B cell (primary cell): Measurements from ENCODE around the gene MPDU1. TPM values are rescaled to one million over a fixed set of nuclear protein-coding genes. Genes with fewer than 3 reads are reported as not detected.
A peak's percentile ranks its signal among the peaks of the same experiment; 100 is the strongest.

ENCODE experiments used
- ATAC-seq: fragments of 200-7000 bp; cut with Tn5 transposase; one replicate; pipeline ENCODE4 v1.10.0; 2021; ENCODE audit warnings: low read depth, mild to moderate bottlenecking, moderate number of reproducible peaks, moderate library complexity
- CTCF ChIA-PET: fragments of 350-600 bp; sonication (Branson Sonifier 250); formaldehyde crosslinking; loops from one replicate; lab custom pipeline; 2021; ENCODE audit warnings: antibody characterized with exemption, inconsistent platforms; lab: Charles Lee
- POLR2A ChIA-PET: fragments of 350-600 bp; sonication (Branson Sonifier 250); formaldehyde crosslinking; loops from one replicate; lab custom pipeline; 2021; ENCODE audit warnings: antibody characterized with exemption; lab: Charles Lee
- DNase-seq: peaks from one replicate; pipeline ENCODE4 v3.0.0; 2013
- H2AFZ ChIP-seq: 2 replicates; pipeline ENCODE4 v1.6.1; 2012; ENCODE audit warnings: mild to moderate bottlenecking, low read depth, low read length; ENCODE audit not compliant: insufficient read depth, poor library complexity, severe bottlenecking
- H3K27ac ChIP-seq, 2 donors: 1 replicate in 1 of 2; 2 replicates in 1 of 2; pipeline ENCODE4 v1.5.1; 2012 to 2013; ENCODE audit warnings: low read length in 2 of 2, mild to moderate bottlenecking in 2 of 2, moderate library complexity in 1 of 2
- H3K27me3 ChIP-seq, 4 experiments: fragments of 200-600 bp in 1 of 4; sonication (generic) in 1 of 4; replicated peaks in 1 of 4; 1 replicate in 2 of 4; 2 replicates in 2 of 4; pipeline versions ENCODE4 v1.6.1 to v1.7.0; 2013 to 2016; ENCODE audit warnings: low read length in 3 of 4, mild to moderate bottlenecking in 2 of 4, mixed read lengths in 1 of 4, moderate library complexity in 1 of 4; ENCODE audit not compliant: insufficient read depth in 4 of 4, control insufficient read depth in 3 of 4; ENCODE audit errors: control extremely low read depth in 1 of 4
- H3K36me3 ChIP-seq, 2 experiments: replicated peaks in 1 of 2; 1 replicate in 1 of 2; 2 replicates in 1 of 2; pipeline versions ENCODE4 v1.6.1 to v1.7.1; 2013; ENCODE audit warnings: low read length in 1 of 2; ENCODE audit not compliant: insufficient read depth in 2 of 2, control insufficient read depth in 1 of 2; ENCODE audit errors: control extremely low read depth in 1 of 2, extremely low read depth in 1 of 2
- H3K4me1 ChIP-seq, 2 donors: fragments of 200-600 bp in 1 of 2; sonication (generic) in 1 of 2; 1 replicate in 1 of 2; 2 replicates in 1 of 2; pipeline versions ENCODE4 v1.5.1 to v1.6.1; 2013 to 2017; ENCODE audit warnings: low read length in 2 of 2; ENCODE audit not compliant: control insufficient read depth in 2 of 2, insufficient read depth in 2 of 2
- H3K4me2 ChIP-seq: replicated peaks from 2 replicates; pipeline ENCODE3; 2012; ENCODE audit warnings: mild to moderate bottlenecking, low read depth, low read length; ENCODE audit not compliant: poor library complexity, severe bottlenecking
- H3K4me3 ChIP-seq, 5 experiments: fragments of 200-600 bp in 1 of 5; sonication (generic) in 1 of 5; 1 replicate in 3 of 5; 2 replicates in 2 of 5; pipeline versions ENCODE4 v1.5.1 to v1.7.0; 2011 to 2016; ENCODE audit warnings: low read length in 4 of 5, mild to moderate bottlenecking in 4 of 5, low read depth in 2 of 5, control low read depth in 1 of 5, moderate library complexity in 1 of 5; ENCODE audit not compliant: insufficient read depth in 1 of 5; ENCODE audit errors: control extremely low read depth in 1 of 5, extremely low read depth in 1 of 5
- H3K79me2 ChIP-seq: fragments of 200-600 bp; sonication (generic); one replicate; pipeline ENCODE4 v1.6.0; 2016; ENCODE audit warnings: low read length; ENCODE audit not compliant: control insufficient read depth, insufficient read depth
- H3K9ac ChIP-seq: fragments of 200-600 bp; sonication (generic); 2 replicates; pipeline ENCODE4 v1.6.1; 2017; ENCODE audit warnings: mild to moderate bottlenecking, low read length, moderate library complexity
- H3K9me3 ChIP-seq, 3 donors: one replicate each; pipeline versions ENCODE4 v1.6.1 to v1.7.1; 2013; ENCODE audit warnings: low read length in 2 of 3; ENCODE audit not compliant: control insufficient read depth in 2 of 3, insufficient read depth in 1 of 3; ENCODE audit errors: control extremely low read depth in 1 of 3
- H4K20me1 ChIP-seq: 2 replicates; pipeline ENCODE4 v1.6.0; 2012; ENCODE audit warnings: mild to moderate bottlenecking, low read length; ENCODE audit not compliant: insufficient read depth, control insufficient read depth, poor library complexity, severe bottlenecking
- H3K27ac Mint-ChIP-seq: one replicate; pipeline ENCODE4 v1.8.0; 2021; ENCODE audit warnings: mixed read lengths
- H3K27me3 Mint-ChIP-seq: one replicate; pipeline ENCODE4 v1.8.0; 2021; ENCODE audit warnings: mixed read lengths
- H3K4me1 Mint-ChIP-seq: one replicate; pipeline ENCODE4 v1.8.0; 2021; ENCODE audit warnings: mixed read lengths
- H3K4me3 Mint-ChIP-seq: one replicate; pipeline ENCODE4 v1.8.0; 2021; ENCODE audit warnings: mixed read lengths
- H3K9me3 Mint-ChIP-seq: one replicate; pipeline ENCODE4 v1.8.0; 2022; ENCODE audit warnings: mixed read lengths; ENCODE audit not compliant: insufficient read depth
- EZH2 ChIP-seq: IDR thresholded peaks from 2 replicates; pipeline ENCODE4 v1.6.1; 2012; ENCODE audit warnings: borderline replicate concordance, low read depth, mild to moderate bottlenecking, moderate library complexity, low read length; ENCODE audit not compliant: insufficient read depth, poor library complexity, severe bottlenecking
- WGBS: methylation state at CpG from one replicate; pipeline ENCODE4 v1.1.5; 2013; ENCODE audit warnings: missing lambda C conversion rate; ENCODE audit not compliant: insufficient coverage; 5-methylcytosine and 5-hydroxymethylcytosine counted together
- intact Hi-C: fragments of 100-400 bp; cut with micrococcal nuclease; formaldehyde crosslinking; loops from one replicate; pipeline ENCODE4 v1.10.0; 2022
- polyA plus RNA-seq: library from polyadenylated mRNA; depleted of rRNA; stranded (reverse); fragments of >200 nt; gene quantifications from 2 replicates; pipeline ENCODE4 v1.2.3, GENCODE V29; 2012
- total RNA-seq, 2 donors: library from RNA; stranded (reverse); fragments of 120-200 nt in 1 of 2; gene quantifications; 1 replicate in 1 of 2; 2 replicates in 1 of 2; pipeline versions ENCODE4 v1.2.3 to v1.2.4, GENCODE V29; 2013 to 2022
- TF ChIP-seq, protein P1 (sequence below): fragments of 200-600 bp; IDR thresholded peaks from one replicate; pipeline ENCODE4 v1.8.0; 2022; ENCODE audit warnings: antibody characterized with exemption, mild to moderate bottlenecking

The MPDU1 gene
- total and polyA plus RNA-seq, 2 donors (not counting 1 experiment from before 2014, with no cell fraction given) = 31.7 to 51.5 TPM

DNA sequence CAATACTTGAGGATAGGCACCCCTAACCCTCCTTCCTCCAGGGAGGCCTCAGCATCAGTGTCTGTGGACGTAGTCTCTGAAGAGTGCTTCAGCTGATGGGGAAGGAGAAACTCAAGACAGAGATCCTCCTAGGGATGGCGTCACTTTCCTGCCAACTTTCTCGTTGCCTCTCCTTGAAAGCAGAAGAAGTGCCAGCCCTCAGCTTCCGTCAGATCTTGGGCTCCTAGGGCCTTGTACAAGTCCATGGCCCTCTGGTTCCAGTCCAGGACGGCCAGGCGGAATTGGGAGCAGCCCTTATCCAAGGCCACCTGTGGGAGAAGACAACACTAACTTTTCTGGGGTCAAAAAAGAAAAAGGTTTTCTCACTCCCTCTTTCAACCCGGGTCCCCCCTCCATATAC lies 42.7 kb downstream of the MPDU1 start:
- Histone ChIP-seq H3K79me2 (peaks cover 11% of the 10 kb centered on the region), H2AFZ (no peak overlapping the region), H3K4me1 (peaks cover 6 to 14% of the 10 kb centered on the region in 2 donors), H4K20me1 (no peaks in the 10 kb centered on the region), H3K4me3 (no peak overlapping the region), H3K9ac (no peak overlapping the region), H3K4me2 (peak overlapping the region; percentile 85), H3K27me3 (no peaks in the 10 kb centered on the region), H3K36me3 (no peaks in the 10 kb centered on the region), H3K27ac (no peak overlapping the region), H3K9me3 (no peaks in the 10 kb centered on the region)
- CTCF ChIA-PET = interaction anchor here (1.9 to 2.4 kb wide), 2 partner anchors 11 to 61 kb away, joined by 11 to 29 read pairs; partner anchors contain the start of genes FXR2, TP53 and WRAP53
- Mint-ChIP-seq H3K4me3 (peak overlapping the region; percentile 93), H3K27ac (peak overlapping the region; percentile 32), H3K27me3 (no peaks in the 10 kb centered on the region), H3K9me3 (no peaks in the 10 kb centered on the region), H3K4me1 (peaks cover 17% of the 10 kb centered on the region)
- TF ChIP-seq EZH2 = no peak
- TF ChIP-seq, protein P1, sequence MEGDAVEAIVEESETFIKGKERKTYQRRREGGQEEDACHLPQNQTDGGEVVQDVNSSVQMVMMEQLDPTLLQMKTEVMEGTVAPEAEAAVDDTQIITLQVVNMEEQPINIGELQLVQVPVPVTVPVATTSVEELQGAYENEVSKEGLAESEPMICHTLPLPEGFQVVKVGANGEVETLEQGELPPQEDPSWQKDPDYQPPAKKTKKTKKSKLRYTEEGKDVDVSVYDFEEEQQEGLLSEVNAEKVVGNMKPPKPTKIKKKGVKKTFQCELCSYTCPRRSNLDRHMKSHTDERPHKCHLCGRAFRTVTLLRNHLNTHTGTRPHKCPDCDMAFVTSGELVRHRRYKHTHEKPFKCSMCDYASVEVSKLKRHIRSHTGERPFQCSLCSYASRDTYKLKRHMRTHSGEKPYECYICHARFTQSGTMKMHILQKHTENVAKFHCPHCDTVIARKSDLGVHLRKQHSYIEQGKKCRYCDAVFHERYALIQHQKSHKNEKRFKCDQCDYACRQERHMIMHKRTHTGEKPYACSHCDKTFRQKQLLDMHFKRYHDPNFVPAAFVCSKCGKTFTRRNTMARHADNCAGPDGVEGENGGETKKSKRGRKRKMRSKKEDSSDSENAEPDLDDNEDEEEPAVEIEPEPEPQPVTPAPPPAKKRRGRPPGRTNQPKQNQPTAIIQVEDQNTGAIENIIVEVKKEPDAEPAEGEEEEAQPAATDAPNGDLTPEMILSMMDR = no peak
- DNase-seq = no peak
- intact Hi-C loops = no loop called here
- POLR2A ChIA-PET = interaction anchor here (1.1 kb wide), 1 partner anchor 58 kb away, joined by 3 read pairs; no protein-coding TSS in a partner anchor
- no peak for ATAC-seq
- WGBS = 99% methylated on average over 5 of the region's 7 CpGs

DNA sequence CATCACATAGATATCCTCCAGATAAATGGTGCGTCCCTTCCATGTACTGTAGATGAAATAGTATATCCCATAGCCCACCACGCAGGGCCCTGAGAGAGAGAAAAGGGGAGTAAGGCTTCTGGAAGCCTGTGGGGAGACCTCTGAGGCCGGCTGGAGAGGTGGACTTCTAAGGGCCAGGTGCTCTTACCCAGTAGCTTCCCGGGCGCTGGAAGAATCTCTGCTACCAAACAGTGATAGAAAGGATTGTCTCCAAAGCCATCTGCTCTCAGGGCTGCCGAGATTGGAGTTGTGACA lies 43.3 kb downstream of the MPDU1 start:
- Histone ChIP-seq H3K4me2 (peak overlapping the region; percentile 85), H2AFZ (peak overlapping the region; percentile 89), H3K4me1 (peaks cover 6 to 14% of the 10 kb centered on the region in 2 donors), H3K36me3 (no peaks in the 10 kb centered on the region), H3K9me3 (no peaks in the 10 kb centered on the region), H3K27ac (peak overlapping the region in 1 of 2 donors; percentile 88), H3K27me3 (no peaks in the 10 kb centered on the region), H3K9ac (peak overlapping the region; percentile 96), H4K20me1 (no peaks in the 10 kb centered on the region), H3K4me3 (peak overlapping the region; percentile 55 to 97 (median 89)), H3K79me2 (peaks cover 11% of the 10 kb centered on the region)
- ChIA-PET CTCF (interaction anchor here (0.6 to 2.4 kb wide), 5 partner anchors 11 to 673 kb away, joined by 3 to 29 read pairs (median 6); partner anchors contain the start of genes FXR2, TP53 and WRAP53), POLR2A (interaction anchor here (0.6 to 2.0 kb wide), 7 partner anchors 12 to 375 kb away, joined by 3 to 18 read pairs (median 3); partner anchors contain the start of genes CTDNEP1, ELP5, FXR2 and TP53)
- H3K27ac Mint-ChIP-seq = no peak overlapping the region
- TF ChIP-seq, protein P1 = no peak
- no peak for TF ChIP-seq EZH2
- peak overlapping the region; percentile 93 for H3K4me3 Mint-ChIP-seq
- no peak for ATAC-seq
- 21% methylated on average over 3 of the region's 6 CpGs for WGBS
- intact Hi-C loops = loop anchor here (1.0 kb wide), 3 partner anchors 12 to 59 kb away; partner anchors contain the start of gene ATP1B2
- peaks cover 17% of the 10 kb centered on the region for H3K4me1 Mint-ChIP-seq
- H3K9me3 Mint-ChIP-seq = no peaks in the 10 kb centered on the region
- DNase-seq = no peak
- H3K27me3 Mint-ChIP-seq = no peaks in the 10 kb centered on the region
